Keratinocyte (primary cell): ENCODE results near the gene DES. TPM values are rescaled to one million over a fixed set of nuclear protein-coding genes. Genes with fewer than 3 reads are reported as not detected.

Experiments used
- DNase-seq: peaks from one replicate; pipeline ENCODE4 v3.0.0-alpha.2; 2011; ENCODE audit warnings: low read depth, missing footprints, low spot score
- FAIRE-seq: peaks from 2 replicates; lab custom pipeline; 2011; peaks lifted over from hg19 to GRCh38; lab: Jason Lieb, UNC
- H2AFZ ChIP-seq: 2 replicates; pipeline ENCODE4 v1.6.0; 2012; ENCODE audit warnings: low read length, control low read depth, inconsistent platforms; ENCODE audit not compliant: control insufficient read depth
- H3K27ac ChIP-seq: 2 replicates; pipeline ENCODE4 v1.5.1; 2011; ENCODE audit warnings: low read length; ENCODE audit not compliant: control insufficient read depth, insufficient read depth
- H3K27me3 ChIP-seq: 3 replicates; pipeline ENCODE4 v1.6.0; 2011; ENCODE audit warnings: low read length; ENCODE audit not compliant: control insufficient read depth, insufficient read depth; ENCODE audit errors: extremely low read depth
- H3K36me3 ChIP-seq, 2 experiments: 2 replicates in 1 of 2; 3 replicates in 1 of 2; pipeline ENCODE4 v1.5.1; 2011; ENCODE audit warnings: low read length in 2 of 2, mild to moderate bottlenecking in 1 of 2; ENCODE audit not compliant: control insufficient read depth in 2 of 2, insufficient read depth in 2 of 2; ENCODE audit errors: extremely low read depth in 1 of 2
- H3K4me1 ChIP-seq: 3 replicates; pipeline ENCODE4 v1.5.1; 2011; ENCODE audit warnings: low read length; ENCODE audit not compliant: control insufficient read depth, insufficient read depth; ENCODE audit errors: extremely low read depth
- H3K4me2 ChIP-seq: 3 replicates; pipeline ENCODE4 v1.6.0; 2011; ENCODE audit warnings: low read depth, low read length; ENCODE audit not compliant: control insufficient read depth, insufficient read depth; ENCODE audit errors: extremely low read depth
- H3K4me3 ChIP-seq, 3 experiments: fragments of 200-600 bp in 1 of 3; sonication (generic) in 1 of 3; 2 replicates in 2 of 3; 3 replicates in 1 of 3; pipeline ENCODE4 v1.5.1; 2011 to 2016; ENCODE audit warnings: low read length in 3 of 3, mild to moderate bottlenecking in 3 of 3, control low read depth in 2 of 3, inconsistent platforms in 1 of 3, low read depth in 1 of 3, mixed read lengths in 1 of 3, mixed run types in 1 of 3, moderate library complexity in 1 of 3; ENCODE audit not compliant: control insufficient read depth in 2 of 3, insufficient read depth in 2 of 3; ENCODE audit errors: extremely low read depth in 1 of 3
- H3K79me2 ChIP-seq: 2 replicates; pipeline ENCODE4 v1.6.0; 2012; ENCODE audit warnings: low read length; ENCODE audit not compliant: control insufficient read depth, insufficient read depth
- H3K9ac ChIP-seq: 3 replicates; pipeline ENCODE4 v1.6.0; 2011; ENCODE audit warnings: low read length; ENCODE audit not compliant: control insufficient read depth, insufficient read depth; ENCODE audit errors: extremely low read depth
- H3K9me1 ChIP-seq: 3 replicates; pipeline ENCODE4 v1.6.0; 2011; ENCODE audit warnings: low read length; ENCODE audit not compliant: control insufficient read depth, insufficient read depth; ENCODE audit errors: extremely low read depth
- H3K9me3 ChIP-seq: 2 replicates; pipeline ENCODE4 v1.5.1; 2012; ENCODE audit warnings: low read depth, low read length; ENCODE audit not compliant: control insufficient read depth
- H4K20me1 ChIP-seq: 3 replicates; pipeline ENCODE4 v1.6.0; 2011; ENCODE audit warnings: low read length; ENCODE audit not compliant: control insufficient read depth, insufficient read depth; ENCODE audit errors: extremely low read depth
- EZH2 ChIP-seq: IDR thresholded peaks from one replicate; pipeline ENCODE4 v1.6.1; 2012; ENCODE audit warnings: inconsistent platforms, mild to moderate bottlenecking, low read length, moderate library complexity
- dilution Hi-C: fragments of 300-500 bp; cut with MboI; formaldehyde crosslinking; loops from one replicate; pipeline ENCODE4 v1.7.0; 2020; ENCODE audit warnings: low sequenced_read_pairs; ENCODE audit not compliant: extremely low pct_ligation_motif_present
- polyA plus RNA-seq, 5 experiments: library from polyadenylated mRNA; depleted of rRNA in 3 of 5; stranded (reverse) in 3 of 5; stranded (forward) in 1 of 5; unstranded in 1 of 5; fragments of >200 nt; gene quantifications; 1 replicate in 1 of 5; 2 replicates in 3 of 5; 3 replicates in 1 of 5; pipeline versions ENCODE4 v1.2.1 to v1.2.3, GENCODE V29; 2011 to 2012; ENCODE audit warnings: missing spikeins in 2 of 5, low read depth in 1 of 5, low replicate concordance in 1 of 5
- TF ChIP-seq, protein P1 (sequence below), 3 experiments: IDR thresholded peaks in 1 of 3; conservative IDR thresholded peaks in 1 of 3; optimal IDR thresholded peaks in 1 of 3; 2 replicates in 2 of 3; 3 replicates in 1 of 3; pipeline versions ENCODE3 to v1.5.1; 2011; ENCODE audit warnings: low read length in 3 of 3, mild to moderate bottlenecking in 3 of 3, moderate library complexity in 2 of 3, control low read depth in 1 of 3, inconsistent platforms in 1 of 3; ENCODE audit not compliant: insufficient read depth in 2 of 3; ENCODE audit errors: extremely low read depth in 1 of 3

Gene DES
- polyA plus RNA-seq, 1 donor (not counting 4 experiments of a cell fraction or from before 2014, with no cell fraction given): not detected

DNA sequence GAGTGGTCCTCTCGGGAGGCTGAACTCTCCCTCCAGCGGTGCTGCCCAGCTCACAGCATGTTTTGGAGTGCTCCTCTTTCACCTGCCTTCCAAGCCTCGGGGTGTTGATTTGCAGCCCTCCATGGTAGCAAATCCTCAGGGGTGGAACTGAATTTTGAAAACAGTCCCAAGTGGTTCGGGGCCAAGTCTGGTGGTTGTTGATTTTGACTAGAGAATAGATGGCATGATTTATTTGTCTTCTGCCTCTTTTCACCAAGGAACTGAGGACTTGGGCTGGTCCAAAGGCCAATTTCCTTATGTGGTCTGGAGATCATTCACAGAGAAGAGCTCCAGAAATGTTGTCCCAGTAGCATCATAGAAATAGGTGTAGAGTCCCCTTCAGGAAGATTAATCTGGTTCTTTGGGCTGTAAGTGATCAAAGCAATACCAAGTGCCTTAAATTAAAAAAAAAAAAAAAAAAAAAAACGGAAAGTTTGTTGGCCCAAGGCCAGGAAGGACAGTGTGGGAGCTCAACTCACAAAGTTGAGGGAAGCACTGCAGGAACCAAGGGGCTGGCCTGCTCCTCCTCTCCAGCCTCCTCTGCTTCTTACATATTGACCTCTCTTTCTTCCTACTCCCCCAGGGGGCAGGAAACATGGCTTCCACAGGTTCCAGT lies 2.5 kb upstream of the DES start:
- H3K4me1 ChIP-seq: no peaks in the 10 kb centered on the region
- H3K4me3 ChIP-seq: no peak overlapping the region
- H3K9ac ChIP-seq: no peak overlapping the region
- H4K20me1 ChIP-seq: no peaks in the 10 kb centered on the region
- peaks cover 34% of the 10 kb centered on the region for H3K27me3 ChIP-seq
- dilution Hi-C loops: no loop called here
- H3K4me2 ChIP-seq: no peak overlapping the region
- DNase-seq (no peak), FAIRE-seq (no peak)
- no peak overlapping the region for H2AFZ ChIP-seq
- H3K9me1 ChIP-seq: no peaks in the 10 kb centered on the region
- H3K27ac ChIP-seq: no peak overlapping the region
- H3K79me2 ChIP-seq: no peaks in the 10 kb centered on the region
- TF ChIP-seq, protein P1, sequence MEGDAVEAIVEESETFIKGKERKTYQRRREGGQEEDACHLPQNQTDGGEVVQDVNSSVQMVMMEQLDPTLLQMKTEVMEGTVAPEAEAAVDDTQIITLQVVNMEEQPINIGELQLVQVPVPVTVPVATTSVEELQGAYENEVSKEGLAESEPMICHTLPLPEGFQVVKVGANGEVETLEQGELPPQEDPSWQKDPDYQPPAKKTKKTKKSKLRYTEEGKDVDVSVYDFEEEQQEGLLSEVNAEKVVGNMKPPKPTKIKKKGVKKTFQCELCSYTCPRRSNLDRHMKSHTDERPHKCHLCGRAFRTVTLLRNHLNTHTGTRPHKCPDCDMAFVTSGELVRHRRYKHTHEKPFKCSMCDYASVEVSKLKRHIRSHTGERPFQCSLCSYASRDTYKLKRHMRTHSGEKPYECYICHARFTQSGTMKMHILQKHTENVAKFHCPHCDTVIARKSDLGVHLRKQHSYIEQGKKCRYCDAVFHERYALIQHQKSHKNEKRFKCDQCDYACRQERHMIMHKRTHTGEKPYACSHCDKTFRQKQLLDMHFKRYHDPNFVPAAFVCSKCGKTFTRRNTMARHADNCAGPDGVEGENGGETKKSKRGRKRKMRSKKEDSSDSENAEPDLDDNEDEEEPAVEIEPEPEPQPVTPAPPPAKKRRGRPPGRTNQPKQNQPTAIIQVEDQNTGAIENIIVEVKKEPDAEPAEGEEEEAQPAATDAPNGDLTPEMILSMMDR (optimal IDR thresholded peaks at IDR 0.05 in 1 of 3, IDR thresholded peaks at IDR 0.05 in 1 of 3, conservative IDR thresholded peaks at IDR 0.05 in 1 of 3; ENCODE audit: extremely low read depth in 1 of 3, insufficient read depth in 2 of 3, low read length in 3 of 3): no peak
- H3K36me3 ChIP-seq: no peaks in the 10 kb centered on the region
- peaks cover 2% of the 10 kb centered on the region for H3K9me3 ChIP-seq

- H3K27me3 ChIP-seq: peaks cover 34% of the 10 kb centered on the region
- H3K4me1 ChIP-seq: no peaks in the 10 kb centered on the region
- H3K9ac ChIP-seq: no peak overlapping the region
- no peak overlapping the region for H3K27ac ChIP-seq
- H3K79me2 ChIP-seq: no peaks in the 10 kb centered on the region
- dilution Hi-C loops: no loop called here
- TF ChIP-seq, protein P1 (optimal IDR thresholded peaks at IDR 0.05 in 1 of 3, IDR thresholded peaks at IDR 0.05 in 1 of 3, conservative IDR thresholded peaks at IDR 0.05 in 1 of 3; ENCODE audit: extremely low read depth in 1 of 3, insufficient read depth in 2 of 3, low read length in 3 of 3): no peak
- no peak for TF ChIP-seq EZH2
- H3K36me3 ChIP-seq: no peaks in the 10 kb centered on the region
- H3K4me3 ChIP-seq: no peak overlapping the region
- H4K20me1 ChIP-seq: no peaks in the 10 kb centered on the region
- H3K9me1 ChIP-seq: no peaks in the 10 kb centered on the region
- no peak overlapping the region for H3K4me2 ChIP-seq
- H3K9me3 ChIP-seq: peaks cover 2% of the 10 kb centered on the region
- FAIRE-seq: no peak
- DNase-seq: no peak
- no peak overlapping the region for H2AFZ ChIP-seq
Observed at GRCh38 chr2:219416235-219416602, 2.0 kb upstream of the DES start.
